Naive thymus-derived CD4-positive, alpha-beta T cell (primary cell): ENCODE measurements around the gene DSCAM. TPM values are rescaled to one million over a fixed set of nuclear protein-coding genes. Genes with fewer than 3 reads are reported as not detected.

ENCODE experiments used
- ATAC-seq: fragments of 150-1000 bp; cut with Tn5 transposase; 2 replicates; pipeline ENCODE4 v1.10.0; 2021; ENCODE audit warnings: mild to moderate bottlenecking, moderate library complexity
- CTCF ChIA-PET: fragments of 350-600 bp; sonication (Branson Sonifier 250); formaldehyde crosslinking; loops from one replicate; lab custom pipeline; 2021; ENCODE audit warnings: antibody characterized with exemption; lab: Charles Lee
- POLR2A ChIA-PET: fragments of 350-600 bp; sonication (Branson Sonifier 250); formaldehyde crosslinking; loops from one replicate; lab custom pipeline; 2021; ENCODE audit warnings: antibody characterized with exemption, inconsistent platforms; lab: Charles Lee
- DNase-seq, 9 donors: peaks; one replicate each; pipeline versions ENCODE4 v3.0.0 to v3.0.0-alpha.2; 2020 to 2022; ENCODE audit warnings: mixed read lengths in 1 of 9
- H3K27ac ChIP-seq: one replicate; pipeline ENCODE4 v1.7.0; 2013; ENCODE audit warnings: mild to moderate bottlenecking, low read depth, low read length, moderate library complexity
- H3K27me3 ChIP-seq, 2 donors: one replicate each; pipeline ENCODE4 v1.7.0; 2013; ENCODE audit warnings: low read length in 2 of 2, mild to moderate bottlenecking in 2 of 2, moderate library complexity in 2 of 2; ENCODE audit not compliant: control insufficient read depth in 2 of 2, insufficient read depth in 2 of 2
- H3K36me3 ChIP-seq, 3 experiments: 1 replicate in 2 of 3; 2 replicates in 1 of 3; pipeline ENCODE4 v1.7.0; 2013; ENCODE audit warnings: low read length in 3 of 3, mild to moderate bottlenecking in 3 of 3, moderate library complexity in 1 of 3; ENCODE audit not compliant: insufficient read depth in 3 of 3, control insufficient read depth in 2 of 3
- H3K4me1 ChIP-seq, 2 donors: one replicate each; pipeline ENCODE4 v1.7.0; 2013; ENCODE audit warnings: low read length in 2 of 2, mild to moderate bottlenecking in 2 of 2, moderate library complexity in 1 of 2; ENCODE audit not compliant: control insufficient read depth in 2 of 2, insufficient read depth in 2 of 2
- H3K4me3 ChIP-seq: 2 replicates; pipeline ENCODE4 v1.7.0; 2013; ENCODE audit warnings: mild to moderate bottlenecking, low read length
- H3K9me3 ChIP-seq, 3 experiments: 1 replicate in 2 of 3; 2 replicates in 1 of 3; pipeline ENCODE4 v1.7.0; 2013; ENCODE audit warnings: low read length in 3 of 3; ENCODE audit not compliant: control insufficient read depth in 2 of 3
- H3K27ac Mint-ChIP-seq, 9 donors: one replicate each; pipeline ENCODE4 v1.8.0; 2020 to 2022; ENCODE audit warnings: mixed read lengths in 9 of 9, mild to moderate bottlenecking in 8 of 9, moderate library complexity in 5 of 9, inconsistent platforms in 2 of 9
- H3K27me3 Mint-ChIP-seq, 5 donors: one replicate each; pipeline ENCODE4 v1.8.0; 2021 to 2022; ENCODE audit warnings: mixed read lengths in 5 of 5, mild to moderate bottlenecking in 1 of 5
- H3K36me3 Mint-ChIP-seq, 5 donors: one replicate each; pipeline ENCODE4 v1.8.0; 2020 to 2022; ENCODE audit warnings: mixed read lengths in 5 of 5, mild to moderate bottlenecking in 3 of 5, inconsistent platforms in 1 of 5
- H3K4me1 Mint-ChIP-seq, 7 donors: one replicate each; pipeline ENCODE4 v1.8.0; 2020 to 2022; ENCODE audit warnings: mixed read lengths in 7 of 7, mild to moderate bottlenecking in 3 of 7, inconsistent platforms in 1 of 7
- H3K4me3 Mint-ChIP-seq, 10 donors: one replicate each; pipeline ENCODE4 v1.8.0; 2020 to 2022; ENCODE audit warnings: mild to moderate bottlenecking in 10 of 10, mixed read lengths in 10 of 10, moderate library complexity in 6 of 10, inconsistent platforms in 2 of 10
- H3K9me3 Mint-ChIP-seq, 11 donors: one replicate each; pipeline ENCODE4 v1.8.0; 2020 to 2022; ENCODE audit warnings: mixed read lengths in 11 of 11, mild to moderate bottlenecking in 4 of 11, inconsistent platforms in 1 of 11, moderate library complexity in 1 of 11
- intact Hi-C, 2 donors: fragments of 100-400 bp; cut with micrococcal nuclease; formaldehyde crosslinking; loops; one replicate each; pipeline ENCODE4 v1.15.1; 2023
- polyA plus RNA-seq, 2 donors: library from polyadenylated mRNA; unstranded; fragments of 300-500 nt; fragmentation: Illumina TruSeq; gene quantifications; one replicate each; pipeline ENCODE4 v1.2.3, GENCODE V29; 2021
- total RNA-seq, 6 experiments: library from RNA in 5 of 6; stranded (reverse) in 5 of 6; gene quantifications; 1 replicate in 5 of 6; 2 replicates in 1 of 6; pipeline ENCODE4 v1.2.3 and lab custom pipeline; 2021 to 2026

Gene DSCAM
- total and polyA plus RNA-seq, 7 experiments from 2014 or later: not detected

- DNase-seq (no peak), ATAC-seq (no peak)
- Histone ChIP-seq H3K4me1 (no peaks in the 10 kb centered on the region), H3K27me3 (no peaks in the 10 kb centered on the region), H3K4me3 (no peak overlapping the region), H3K36me3 (no peaks in the 10 kb centered on the region), H3K27ac (no peak overlapping the region), H3K9me3 (no peaks in the 10 kb centered on the region)
- H3K27me3 Mint-ChIP-seq: peaks cover 0 to 5% (median 4%) of the 10 kb centered on the region in 5 donors
- H3K9me3 Mint-ChIP-seq: peaks cover 0 to 5% (median 0%) of the 10 kb centered on the region in 11 donors
- no peaks in the 10 kb centered on the region for H3K4me1 Mint-ChIP-seq
- H3K36me3 Mint-ChIP-seq: no peaks in the 10 kb centered on the region
- CTCF ChIA-PET: no interaction called here
- H3K27ac Mint-ChIP-seq: no peak overlapping the region
- intact Hi-C loops: no loop called here
- POLR2A ChIA-PET: no interaction called here
- no peak overlapping the region for H3K4me3 Mint-ChIP-seq
Measured at GRCh38 chr21:40371329-40371728, 475.6 kb downstream of the DSCAM start.

GRCh38 chr21:40356644-40357043, 490.3 kb downstream of the DSCAM start:
- Mint-ChIP-seq H3K4me1 (no peaks in the 10 kb centered on the region), H3K27ac (no peak overlapping the region), H3K27me3 (no peaks in the 10 kb centered on the region), H3K4me3 (no peak overlapping the region), H3K36me3 (no peaks in the 10 kb centered on the region), H3K9me3 (peaks cover 0 to 10% (median 3%) of the 10 kb centered on the region in 11 donors)
- ATAC-seq (no peak), DNase-seq (no peak)
- H3K4me1 ChIP-seq: no peaks in the 10 kb centered on the region
- intact Hi-C loops: no loop called here
- H3K4me3 ChIP-seq: no peak overlapping the region
- H3K27me3 ChIP-seq: no peaks in the 10 kb centered on the region
- no peak overlapping the region for H3K27ac ChIP-seq
- no peaks in the 10 kb centered on the region for H3K36me3 ChIP-seq
- H3K9me3 ChIP-seq: no peaks in the 10 kb centered on the region
- ChIA-PET CTCF (no interaction called here), POLR2A (no interaction called here)

- no peak for DNase-seq
- intact Hi-C loops: no loop called here
- no peaks in the 10 kb centered on the region for H3K4me1 Mint-ChIP-seq
Measured at GRCh38 chr21:40355076-40355475, 491.9 kb downstream of the DSCAM start.

GRCh38 chr21:40351006-40351405, 496.0 kb downstream of the DSCAM start:
- no peak overlapping the region for H3K27ac Mint-ChIP-seq
- intact Hi-C loops: no loop called here
- no peak overlapping the region for H3K4me3 Mint-ChIP-seq

More at GRCh38 chr21:40355076-40355475, 491.9 kb downstream of the DSCAM start:
- no peaks in the 10 kb centered on the region for H3K36me3 Mint-ChIP-seq
- H3K27ac Mint-ChIP-seq: no peak overlapping the region
- no peaks in the 10 kb centered on the region for H3K27me3 Mint-ChIP-seq
- ATAC-seq: no peak
- POLR2A ChIA-PET: no interaction called here
- CTCF ChIA-PET: no interaction called here
- H3K27ac ChIP-seq: no peak overlapping the region
- H3K4me3 Mint-ChIP-seq: no peak overlapping the region
- peaks cover 0 to 15% (median 3%) of the 10 kb centered on the region in 11 donors for H3K9me3 Mint-ChIP-seq
- no peaks in the 10 kb centered on the region for H3K27me3 ChIP-seq
- H3K36me3 ChIP-seq: no peaks in the 10 kb centered on the region
- no peak overlapping the region for H3K4me3 ChIP-seq
- no peaks in the 10 kb centered on the region for H3K9me3 ChIP-seq
- no peaks in the 10 kb centered on the region for H3K4me1 ChIP-seq

GRCh38 chr21:40349591-40349990, 497.4 kb downstream of the DSCAM start:
- Histone ChIP-seq H3K4me3 (no peak overlapping the region), H3K27me3 (no peaks in the 10 kb centered on the region), H3K36me3 (no peaks in the 10 kb centered on the region), H3K4me1 (no peaks in the 10 kb centered on the region), H3K9me3 (no peaks in the 10 kb centered on the region), H3K27ac (no peak overlapping the region)
- Mint-ChIP-seq H3K4me1 (no peaks in the 10 kb centered on the region), H3K36me3 (no peaks in the 10 kb centered on the region), H3K9me3 (peaks cover 0 to 9% (median 0%) of the 10 kb centered on the region in 11 donors), H3K27ac (no peak overlapping the region), H3K4me3 (no peak overlapping the region), H3K27me3 (peaks cover 0 to 7% (median 0%) of the 10 kb centered on the region in 5 donors)
- intact Hi-C loops: no loop called here
- DNase-seq (no peak), ATAC-seq (no peak)
- POLR2A ChIA-PET: no interaction called here
- CTCF ChIA-PET: no interaction called here

More at GRCh38 chr21:40351006-40351405, 496.0 kb downstream of the DSCAM start:
- ChIA-PET CTCF (no interaction called here), POLR2A (no interaction called here)
- no peak overlapping the region for H3K4me3 ChIP-seq
- H3K27me3 Mint-ChIP-seq: no peaks in the 10 kb centered on the region
- no peaks in the 10 kb centered on the region for H3K9me3 ChIP-seq
- no peaks in the 10 kb centered on the region for H3K36me3 ChIP-seq
- H3K27me3 ChIP-seq: no peaks in the 10 kb centered on the region
- DNase-seq: no peak
- H3K36me3 Mint-ChIP-seq: no peaks in the 10 kb centered on the region
- H3K27ac ChIP-seq: no peak overlapping the region
- peaks cover 0 to 15% (median 2%) of the 10 kb centered on the region in 11 donors for H3K9me3 Mint-ChIP-seq
- no peaks in the 10 kb centered on the region for H3K4me1 ChIP-seq
- ATAC-seq: no peak
- no peaks in the 10 kb centered on the region for H3K4me1 Mint-ChIP-seq

- Mint-ChIP-seq H3K27ac (no peak overlapping the region), H3K4me3 (no peak overlapping the region), H3K4me1 (no peaks in the 10 kb centered on the region), H3K9me3 (peaks cover 0 to 6% (median 0%) of the 10 kb centered on the region in 11 donors), H3K36me3 (no peaks in the 10 kb centered on the region), H3K27me3 (peaks cover 0 to 7% (median 0%) of the 10 kb centered on the region in 5 donors)
- Histone ChIP-seq H3K4me1 (no peaks in the 10 kb centered on the region), H3K27ac (no peak overlapping the region), H3K36me3 (no peaks in the 10 kb centered on the region), H3K27me3 (no peaks in the 10 kb centered on the region), H3K4me3 (no peak overlapping the region), H3K9me3 (no peaks in the 10 kb centered on the region)
- ATAC-seq: no peak
- POLR2A ChIA-PET: interaction anchor here (0.5 kb wide), 1 partner anchor 150 kb away, joined by 3 read pairs; no protein-coding TSS in a partner anchor
- CTCF ChIA-PET: no interaction called here
- intact Hi-C loops: no loop called here
- no peak for DNase-seq
Measured at GRCh38 chr21:40345711-40346321, 501.1 kb downstream of the DSCAM start.

- H3K36me3 ChIP-seq: no peaks in the 10 kb centered on the region
- H3K9me3 ChIP-seq: no peaks in the 10 kb centered on the region
- Mint-ChIP-seq H3K4me1 (no peaks in the 10 kb centered on the region), H3K27ac (no peak overlapping the region), H3K4me3 (no peak overlapping the region), H3K36me3 (no peaks in the 10 kb centered on the region), H3K27me3 (peaks cover 0 to 7% (median 0%) of the 10 kb centered on the region in 5 donors), H3K9me3 (peaks cover 0 to 3% (median 0%) of the 10 kb centered on the region in 11 donors)
- ATAC-seq: no peak
- H3K27ac ChIP-seq: no peak overlapping the region
- CTCF ChIA-PET: no interaction called here
- intact Hi-C loops: no loop called here
- no peaks in the 10 kb centered on the region for H3K27me3 ChIP-seq
- H3K4me3 ChIP-seq: no peak overlapping the region
- DNase-seq: no peak
- no peaks in the 10 kb centered on the region for H3K4me1 ChIP-seq
- POLR2A ChIA-PET: no interaction called here
Measured at GRCh38 chr21:40340357-40340756, 506.6 kb downstream of the DSCAM start.
